Keratinocyte (primary cell): ENCODE data around the gene RNF182. TPM values are rescaled to one million over a fixed set of nuclear protein-coding genes. Genes with fewer than 3 reads are reported as not detected.

Experiments
- DNase-seq: peaks from one replicate; pipeline ENCODE4 v3.0.0-alpha.2; 2011; ENCODE audit warnings: low read depth, missing footprints, low spot score
- FAIRE-seq: peaks from 2 replicates; lab custom pipeline; 2011; peaks lifted over from hg19 to GRCh38; lab: Jason Lieb, UNC
- H2AFZ ChIP-seq: 2 replicates; pipeline ENCODE4 v1.6.0; 2012; ENCODE audit warnings: low read length, control low read depth, inconsistent platforms; ENCODE audit not compliant: control insufficient read depth
- H3K27ac ChIP-seq: 2 replicates; pipeline ENCODE4 v1.5.1; 2011; ENCODE audit warnings: low read length; ENCODE audit not compliant: control insufficient read depth, insufficient read depth
- H3K27me3 ChIP-seq: 3 replicates; pipeline ENCODE4 v1.6.0; 2011; ENCODE audit warnings: low read length; ENCODE audit not compliant: control insufficient read depth, insufficient read depth; ENCODE audit errors: extremely low read depth
- H3K36me3 ChIP-seq, 2 experiments: 2 replicates in 1 of 2; 3 replicates in 1 of 2; pipeline ENCODE4 v1.5.1; 2011; ENCODE audit warnings: low read length in 2 of 2, mild to moderate bottlenecking in 1 of 2; ENCODE audit not compliant: control insufficient read depth in 2 of 2, insufficient read depth in 2 of 2; ENCODE audit errors: extremely low read depth in 1 of 2
- H3K4me1 ChIP-seq: 3 replicates; pipeline ENCODE4 v1.5.1; 2011; ENCODE audit warnings: low read length; ENCODE audit not compliant: control insufficient read depth, insufficient read depth; ENCODE audit errors: extremely low read depth
- H3K4me2 ChIP-seq: 3 replicates; pipeline ENCODE4 v1.6.0; 2011; ENCODE audit warnings: low read depth, low read length; ENCODE audit not compliant: control insufficient read depth, insufficient read depth; ENCODE audit errors: extremely low read depth
- H3K4me3 ChIP-seq, 3 experiments: fragments of 200-600 bp in 1 of 3; sonication (generic) in 1 of 3; 2 replicates in 2 of 3; 3 replicates in 1 of 3; pipeline ENCODE4 v1.5.1; 2011 to 2016; ENCODE audit warnings: low read length in 3 of 3, mild to moderate bottlenecking in 3 of 3, control low read depth in 2 of 3, inconsistent platforms in 1 of 3, low read depth in 1 of 3, mixed read lengths in 1 of 3, mixed run types in 1 of 3, moderate library complexity in 1 of 3; ENCODE audit not compliant: control insufficient read depth in 2 of 3, insufficient read depth in 2 of 3; ENCODE audit errors: extremely low read depth in 1 of 3
- H3K79me2 ChIP-seq: 2 replicates; pipeline ENCODE4 v1.6.0; 2012; ENCODE audit warnings: low read length; ENCODE audit not compliant: control insufficient read depth, insufficient read depth
- H3K9ac ChIP-seq: 3 replicates; pipeline ENCODE4 v1.6.0; 2011; ENCODE audit warnings: low read length; ENCODE audit not compliant: control insufficient read depth, insufficient read depth; ENCODE audit errors: extremely low read depth
- H3K9me1 ChIP-seq: 3 replicates; pipeline ENCODE4 v1.6.0; 2011; ENCODE audit warnings: low read length; ENCODE audit not compliant: control insufficient read depth, insufficient read depth; ENCODE audit errors: extremely low read depth
- H3K9me3 ChIP-seq: 2 replicates; pipeline ENCODE4 v1.5.1; 2012; ENCODE audit warnings: low read depth, low read length; ENCODE audit not compliant: control insufficient read depth
- H4K20me1 ChIP-seq: 3 replicates; pipeline ENCODE4 v1.6.0; 2011; ENCODE audit warnings: low read length; ENCODE audit not compliant: control insufficient read depth, insufficient read depth; ENCODE audit errors: extremely low read depth
- CTCF ChIP-seq, 3 experiments: IDR thresholded peaks in 1 of 3; conservative IDR thresholded peaks in 1 of 3; optimal IDR thresholded peaks in 1 of 3; 2 replicates in 2 of 3; 3 replicates in 1 of 3; pipeline versions ENCODE3 to v1.5.1; 2011; ENCODE audit warnings: low read length in 3 of 3, mild to moderate bottlenecking in 3 of 3, moderate library complexity in 2 of 3, control low read depth in 1 of 3, inconsistent platforms in 1 of 3; ENCODE audit not compliant: insufficient read depth in 2 of 3; ENCODE audit errors: extremely low read depth in 1 of 3
- EZH2 ChIP-seq: IDR thresholded peaks from one replicate; pipeline ENCODE4 v1.6.1; 2012; ENCODE audit warnings: inconsistent platforms, mild to moderate bottlenecking, low read length, moderate library complexity
- dilution Hi-C: fragments of 300-500 bp; cut with MboI; formaldehyde crosslinking; loops from one replicate; pipeline ENCODE4 v1.7.0; 2020; ENCODE audit warnings: low sequenced_read_pairs; ENCODE audit not compliant: extremely low pct_ligation_motif_present
- polyA plus RNA-seq, 5 experiments: library from polyadenylated mRNA; depleted of rRNA in 3 of 5; stranded (reverse) in 3 of 5; stranded (forward) in 1 of 5; unstranded in 1 of 5; fragments of >200 nt; gene quantifications; 1 replicate in 1 of 5; 2 replicates in 3 of 5; 3 replicates in 1 of 5; pipeline versions ENCODE4 v1.2.1 to v1.2.3, GENCODE V29; 2011 to 2012; ENCODE audit warnings: missing spikeins in 2 of 5, low read depth in 1 of 5, low replicate concordance in 1 of 5

RNF182 gene
- polyA plus RNA-seq, 1 donor (not counting 4 experiments of a cell fraction or from before 2014, with no cell fraction given) = 2.0 TPM

- peaks cover 3% of the 10 kb centered on the region for H3K4me1 ChIP-seq
- no peak overlapping the region for H3K27ac ChIP-seq
- peaks cover 6% of the 10 kb centered on the region for H3K27me3 ChIP-seq
- no peaks in the 10 kb centered on the region for H4K20me1 ChIP-seq
- H3K9ac ChIP-seq = no peak overlapping the region
- dilution Hi-C loops = no loop called here
- H3K9me1 ChIP-seq = no peaks in the 10 kb centered on the region
- no peaks in the 10 kb centered on the region for H3K36me3 ChIP-seq
- FAIRE-seq (no peak), DNase-seq (no peak)
- no peak overlapping the region for H2AFZ ChIP-seq
- no peak for TF ChIP-seq CTCF (optimal IDR thresholded peaks at IDR 0.05 in 1 of 3, IDR thresholded peaks at IDR 0.05 in 1 of 3, conservative IDR thresholded peaks at IDR 0.05 in 1 of 3; ENCODE audit: extremely low read depth in 1 of 3, insufficient read depth in 2 of 3, low read length in 3 of 3)
- TF ChIP-seq EZH2 = no peak
- H3K79me2 ChIP-seq = no peaks in the 10 kb centered on the region
- H3K4me2 ChIP-seq = no peak overlapping the region
- no peak overlapping the region for H3K4me3 ChIP-seq
- no peaks in the 10 kb centered on the region for H3K9me3 ChIP-seq
Measured at GRCh38 chr6:14025160-14025559, 100.4 kb downstream of the RNF182 start.

DNA sequence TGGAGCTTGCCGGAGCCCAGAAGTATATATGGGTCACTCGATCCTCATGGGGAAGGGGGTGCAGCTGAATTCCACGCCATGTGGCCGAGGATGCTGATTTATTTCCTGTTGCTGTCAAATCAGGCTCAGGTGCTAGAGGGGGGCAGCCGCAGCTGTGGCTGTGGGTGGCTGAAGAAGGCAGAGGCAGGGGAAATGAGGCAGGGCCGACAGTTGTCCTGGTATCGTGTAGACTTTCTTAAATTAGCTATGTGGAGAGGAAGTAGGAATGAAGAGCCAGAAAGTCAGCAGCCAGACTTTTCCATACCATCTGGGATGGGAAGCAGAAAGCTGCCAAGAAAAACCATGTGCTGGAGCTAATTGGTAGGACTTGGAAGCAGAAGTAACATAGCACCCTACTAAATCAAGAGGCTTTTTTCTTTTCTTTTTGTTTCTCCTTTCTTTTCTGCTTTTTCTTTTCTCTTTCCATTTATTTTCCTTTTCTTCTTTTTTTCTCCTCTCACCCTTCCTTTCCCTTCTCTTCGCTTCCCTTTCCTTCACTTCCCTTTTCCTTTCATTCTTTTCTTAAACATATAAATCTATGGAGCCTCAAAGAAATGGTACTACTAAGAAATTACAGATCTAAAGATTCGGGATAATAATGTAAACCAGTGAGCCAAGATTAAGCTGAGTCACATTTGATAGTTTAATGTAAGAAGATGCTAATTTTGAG, 102.2 kb downstream of the RNF182 start:
- peaks cover 3% of the 10 kb centered on the region for H3K4me1 ChIP-seq
- FAIRE-seq (no peak), DNase-seq (no peak)
- no peak overlapping the region for H3K4me2 ChIP-seq
- no peaks in the 10 kb centered on the region for H3K79me2 ChIP-seq
- H3K9me3 ChIP-seq = no peaks in the 10 kb centered on the region
- H4K20me1 ChIP-seq = no peaks in the 10 kb centered on the region
- no peaks in the 10 kb centered on the region for H3K36me3 ChIP-seq
- no peak for TF ChIP-seq CTCF (optimal IDR thresholded peaks at IDR 0.05 in 1 of 3, IDR thresholded peaks at IDR 0.05 in 1 of 3, conservative IDR thresholded peaks at IDR 0.05 in 1 of 3; ENCODE audit: extremely low read depth in 1 of 3, insufficient read depth in 2 of 3, low read length in 3 of 3)
- TF ChIP-seq EZH2 = no peak
- no peak overlapping the region for H3K9ac ChIP-seq
- no peaks in the 10 kb centered on the region for H3K9me1 ChIP-seq
- H3K27me3 ChIP-seq = peaks cover 6% of the 10 kb centered on the region
- no peak overlapping the region for H3K4me3 ChIP-seq
- H2AFZ ChIP-seq = no peak overlapping the region
- no peak overlapping the region for H3K27ac ChIP-seq
- dilution Hi-C loops = no loop called here
